Activated CD4-positive, CD25-positive, alpha-beta regulatory T cell treated with anti-CD3 and anti-CD28 coated beads, Interleukin-2, amount 50 U/mL, for 72 hours (primary cell): ENCODE measurements around the gene SFTA2.
"Not testable (repeated sequence)": the region's sequence is repeated elsewhere in the genome, so short reads cannot be mapped to it uniquely, and the experiment has no call there.

Experiments used
- DNase-seq: peaks from one replicate; pipeline ENCODE4 v3.0.0; 2021

The SFTA2 gene

GRCh38 chr6:30931969-30932645, at the start of gene SFTA2:
Gene SFTA2, minus strand, starts transcription at chr6:30932170. Its CDS starts 74 bp downstream, at chr6:30932096.
- no peak for DNase-seq

- no peak for DNase-seq
Measured at GRCh38 chr6:30979690-30980089, 47.7 kb upstream of the SFTA2 start.

GRCh38 chr6:30979141-30979540, 47.2 kb upstream of the SFTA2 start:
- no peak for DNase-seq

GRCh38 chr6:30974490-30975252, 42.7 kb upstream of the SFTA2 start:
- DNase-seq, result no peak

GRCh38 chr6:30972816-30973215, 40.8 kb upstream of the SFTA2 start:
- DNase-seq, result no peak

- DNase-seq, result no peak
Measured at GRCh38 chr6:30970946-30971345, 39.0 kb upstream of the SFTA2 start.

GRCh38 chr6:30969171-30969570, 37.2 kb upstream of the SFTA2 start:
- DNase-seq, result not testable (repeated sequence)

GRCh38 chr6:30966154-30966553, 34.2 kb upstream of the SFTA2 start:
- DNase-seq, result no peak

GRCh38 chr6:30965140-30965601, 33.2 kb upstream of the SFTA2 start:
- no peak for DNase-seq

- no peak for DNase-seq
Measured at GRCh38 chr6:30964075-30964474, 32.1 kb upstream of the SFTA2 start.

GRCh38 chr6:30963641-30964040, 31.7 kb upstream of the SFTA2 start:
- no peak for DNase-seq

- DNase-seq, result no peak
Measured at GRCh38 chr6:30962716-30963115, 30.7 kb upstream of the SFTA2 start.

- DNase-seq, result no peak
Measured at GRCh38 chr6:30960907-30961673, 29.1 kb upstream of the SFTA2 start.

- DNase-seq, result no peak
Measured at GRCh38 chr6:30957716-30958115, 25.7 kb upstream of the SFTA2 start.

GRCh38 chr6:30955367-30956042, 23.5 kb upstream of the SFTA2 start:
- DNase-seq, result peak; percentile 67

GRCh38 chr6:30954631-30955366, 22.8 kb upstream of the SFTA2 start:
- DNase-seq, result no peak

GRCh38 chr6:30951907-30952469, 20.0 kb upstream of the SFTA2 start:
- no peak for DNase-seq

- DNase-seq, result no peak
Measured at GRCh38 chr6:30948811-30949210, 16.8 kb upstream of the SFTA2 start.

- no peak for DNase-seq
Measured at GRCh38 chr6:30947231-30947630, 15.3 kb upstream of the SFTA2 start.

GRCh38 chr6:30945281-30945680, 13.3 kb upstream of the SFTA2 start:
- no peak for DNase-seq

GRCh38 chr6:30944051-30944450, 12.1 kb upstream of the SFTA2 start:
- no peak for DNase-seq
